Left ventricle myocardium inferior (tissue), 1 donor: ENCODE data around the gene ITGA7. TPM values are rescaled to one million over a fixed set of nuclear protein-coding genes. Genes with fewer than 3 reads are reported as not detected.

Experiments
- DNase-seq: peaks from one replicate; pipeline ENCODE4 v3.0.0-alpha.2; 2020
- H3K27ac ChIP-seq: fragments of 200-600 bp; replicated peaks from 2 replicates; pipeline ENCODE4 v1.8.0; 2021
- H3K27me3 ChIP-seq: fragments of 200-600 bp; 2 replicates; pipeline ENCODE4 v1.8.0; 2021; ENCODE audit warnings: low read depth
- H3K36me3 ChIP-seq: fragments of 200-600 bp; 2 replicates; pipeline ENCODE4 v1.8.0; 2021
- H3K4me1 ChIP-seq: fragments of 200-600 bp; 2 replicates; pipeline ENCODE4 v1.8.0; 2021
- H3K4me3 ChIP-seq: fragments of 200-600 bp; 2 replicates; pipeline ENCODE4 v1.8.0; 2021; ENCODE audit warnings: mild to moderate bottlenecking, moderate library complexity
- H3K9me3 ChIP-seq: fragments of 200-600 bp; replicated peaks from 2 replicates; pipeline ENCODE4 v1.8.0; 2021
- intact Hi-C: fragments of 100-400 bp; cut with micrococcal nuclease; formaldehyde crosslinking; loops from one replicate; pipeline ENCODE4 v1.11.0; 2022
- total RNA-seq: library from RNA; stranded (reverse); fragmentation: NEBNext Ultra II Directional; extraction: Animal tissue kit (Norgen Biotek cat#: 25700); gene quantifications from one replicate; pipeline ENCODE4 v1.2.1, GENCODE V29; 2021
- TF ChIP-seq, protein P1 (sequence below): fragments of 200-600 bp; IDR thresholded peaks from 2 replicates; pipeline ENCODE4 v1.8.0; 2021; ENCODE audit warnings: antibody characterized with exemption, mild to moderate bottlenecking, borderline replicate concordance
- donor health status: DM: no; HTN: yes; CAD: no; lungs with severe emphysema.

Gene ITGA7
- total RNA-seq, 1 donor from 2014 or later, result 520 TPM

DNA sequence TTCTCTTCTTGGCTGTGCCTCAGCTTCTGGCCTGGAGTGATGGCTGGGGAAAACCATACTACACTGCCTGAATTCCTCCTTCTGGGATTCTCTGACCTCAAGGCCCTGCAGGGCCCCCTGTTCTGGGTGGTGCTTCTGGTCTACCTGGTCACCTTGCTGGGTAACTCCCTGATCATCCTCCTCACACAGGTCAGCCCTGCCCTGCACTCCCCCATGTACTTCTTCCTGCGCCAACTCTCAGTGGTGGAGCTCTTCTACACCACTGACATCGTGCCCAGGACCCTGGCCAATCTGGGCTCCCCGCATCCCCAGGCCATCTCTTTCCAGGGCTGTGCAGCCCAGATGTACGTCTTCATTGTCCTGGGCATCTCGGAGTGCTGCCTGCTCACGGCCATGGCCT is 70.9 kb downstream of the ITGA7 start, which contains the start of gene OR10P1:
Gene OR10P1, plus strand, starts transcription at position 40 of the 400 bp plus-strand sequence. Its CDS starts 0 bp downstream, at position 40.
- Histone ChIP-seq H3K4me3 (no peak within 1 kb of the TSS), H3K27ac (peak within 1 kb of the TSS; percentile 80)

DNA sequence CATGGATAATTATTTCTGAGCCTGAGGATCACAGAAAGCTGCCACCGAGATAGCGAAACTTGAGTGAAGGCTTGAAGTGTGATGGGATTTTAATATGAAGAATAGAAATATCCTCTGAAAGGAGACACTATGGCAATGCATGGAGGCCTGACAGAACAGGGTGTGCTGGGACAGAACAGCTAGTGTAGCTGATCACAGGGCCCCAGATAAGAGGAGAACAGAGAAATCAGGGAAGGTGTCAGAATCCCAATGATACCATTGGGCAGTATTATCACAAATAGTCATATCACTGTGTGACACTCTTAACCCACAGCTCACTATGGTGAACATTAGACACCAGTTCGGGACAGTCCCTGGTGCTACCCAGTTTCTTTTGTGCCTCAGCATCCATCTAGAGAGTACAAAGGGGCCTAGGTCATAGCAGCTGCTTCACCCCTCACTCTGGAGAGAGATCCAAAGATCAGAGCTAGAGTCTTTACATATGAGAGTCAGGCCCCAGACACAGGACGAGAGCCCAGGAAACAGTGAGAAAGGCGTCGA is 71.5 kb downstream of the ITGA7 start:
- intact Hi-C loops, result no loop called here
- TF ChIP-seq, protein P1, sequence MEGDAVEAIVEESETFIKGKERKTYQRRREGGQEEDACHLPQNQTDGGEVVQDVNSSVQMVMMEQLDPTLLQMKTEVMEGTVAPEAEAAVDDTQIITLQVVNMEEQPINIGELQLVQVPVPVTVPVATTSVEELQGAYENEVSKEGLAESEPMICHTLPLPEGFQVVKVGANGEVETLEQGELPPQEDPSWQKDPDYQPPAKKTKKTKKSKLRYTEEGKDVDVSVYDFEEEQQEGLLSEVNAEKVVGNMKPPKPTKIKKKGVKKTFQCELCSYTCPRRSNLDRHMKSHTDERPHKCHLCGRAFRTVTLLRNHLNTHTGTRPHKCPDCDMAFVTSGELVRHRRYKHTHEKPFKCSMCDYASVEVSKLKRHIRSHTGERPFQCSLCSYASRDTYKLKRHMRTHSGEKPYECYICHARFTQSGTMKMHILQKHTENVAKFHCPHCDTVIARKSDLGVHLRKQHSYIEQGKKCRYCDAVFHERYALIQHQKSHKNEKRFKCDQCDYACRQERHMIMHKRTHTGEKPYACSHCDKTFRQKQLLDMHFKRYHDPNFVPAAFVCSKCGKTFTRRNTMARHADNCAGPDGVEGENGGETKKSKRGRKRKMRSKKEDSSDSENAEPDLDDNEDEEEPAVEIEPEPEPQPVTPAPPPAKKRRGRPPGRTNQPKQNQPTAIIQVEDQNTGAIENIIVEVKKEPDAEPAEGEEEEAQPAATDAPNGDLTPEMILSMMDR, result no peak

More for the DNA sequence above, 70.9 kb downstream of the ITGA7 start, which contains the start of gene OR10P1:
- H3K9me3 ChIP-seq, result no peaks in the 10 kb centered on the region
- TF ChIP-seq, protein P1, result no peak
- no peak for DNase-seq
- intact Hi-C loops, result no loop called here
- H3K36me3 ChIP-seq, result no peaks in the 10 kb centered on the region
- H3K4me1 ChIP-seq, result peaks cover 31% of the 10 kb centered on the region
- H3K27me3 ChIP-seq, result peaks cover 5% of the 10 kb centered on the region

More for the DNA sequence above, 71.5 kb downstream of the ITGA7 start:
- H3K9me3 ChIP-seq, result no peaks in the 10 kb centered on the region
- H3K4me3 ChIP-seq, result no peak overlapping the region
- DNase-seq, result no peak
- H3K4me1 ChIP-seq, result peaks cover 38% of the 10 kb centered on the region
- peak overlapping the region; percentile 80 for H3K27ac ChIP-seq
- H3K27me3 ChIP-seq, result peaks cover 5% of the 10 kb centered on the region
- H3K36me3 ChIP-seq, result no peaks in the 10 kb centered on the region

Other genes with a start within 250 kb of the ITGA7 start
- not detected for gene OR6C70, start 237.8 kb downstream of the ITGA7 start, total RNA-seq
- gene OR6C68, start 215.5 kb downstream of the ITGA7 start, total RNA-seq, result not detected
- gene OR6C4, start 158.3 kb downstream of the ITGA7 start, total RNA-seq, result not detected
- gene OR2AP1, start 135.4 kb downstream of the ITGA7 start, total RNA-seq, result not detected
- not detected for gene OR10P1, start 71.0 kb downstream of the ITGA7 start, total RNA-seq
- gene BLOC1S1, start 8.1 kb upstream of the ITGA7 start, total RNA-seq, result 109 TPM
- 12.2 TPM for gene RDH5, start 12.5 kb upstream of the ITGA7 start, total RNA-seq
- 705 TPM for gene CD63, start 21.1 kb upstream of the ITGA7 start, total RNA-seq
- 15.6 TPM for gene GDF11, start 35.2 kb upstream of the ITGA7 start, total RNA-seq
- 53.2 TPM for gene SARNP, start 109.8 kb upstream of the ITGA7 start, total RNA-seq
- 13.3 TPM for gene ORMDL2, start 110.1 kb upstream of the ITGA7 start, total RNA-seq
- 18.6 TPM for gene DNAJC14, start 121.7 kb upstream of the ITGA7 start, total RNA-seq
- gene MMP19, start 135.0 kb upstream of the ITGA7 start, total RNA-seq, result 2.2 TPM
- 14.8 TPM for gene PYM1, start 220.0 kb upstream of the ITGA7 start, total RNA-seq
- gene DGKA, start 223.3 kb upstream of the ITGA7 start, total RNA-seq, result 6.5 TPM